Testis (tissue), 5 donors: ENCODE data around the gene NUP155. TPM values are rescaled to one million over a fixed set of nuclear protein-coding genes. Genes with fewer than 3 reads are reported as not detected.
"Not testable (repeated sequence)": the region's sequence is repeated elsewhere in the genome, so short reads cannot be mapped to it uniquely, and the experiment has no call there.

ENCODE experiments used
- DNase-seq: peaks from one replicate; pipeline ENCODE4 v3.0.0-alpha.2; 2019
- H3K27ac ChIP-seq, 2 donors: fragments of 200-600 bp; sonication (generic); one replicate each; pipeline ENCODE4 v1.5.1; 2019
- H3K27me3 ChIP-seq: fragments of 200-600 bp; sonication (generic); one replicate; pipeline ENCODE4 v1.5.1; 2019
- H3K36me3 ChIP-seq: fragments of 200-600 bp; sonication (generic); one replicate; pipeline ENCODE4 v1.5.1; 2017; ENCODE audit warnings: low read depth; ENCODE audit errors: missing control alignments
- H3K4me1 ChIP-seq: fragments of 200-600 bp; sonication (generic); one replicate; pipeline ENCODE4 v1.5.1; 2019
- H3K4me3 ChIP-seq, 2 donors: fragments of 200-600 bp; sonication (generic); one replicate each; pipeline ENCODE4 v1.5.1; 2017 to 2019
- H3K9me3 ChIP-seq: fragments of 200-600 bp; sonication (generic); one replicate; pipeline ENCODE4 v1.5.1; 2017
- POLR2A ChIP-seq: fragments of 450-650 bp; IDR thresholded peaks from one replicate; pipeline ENCODE4 v1.6.1; 2017; ENCODE audit warnings: antibody characterized with exemption, mild to moderate bottlenecking, moderate library complexity
- WGBS, 2 donors: methylation state at CpG; one replicate each; pipeline ENCODE4 v1.1.5; 2018; 5-methylcytosine and 5-hydroxymethylcytosine counted together
- intact Hi-C: fragments of 100-400 bp; cut with DNase I; formaldehyde crosslinking; loops from one replicate; pipeline ENCODE4 v1.15.1; 2023; ENCODE audit warnings: low total_unique reads
- long read RNA-seq, 2 donors: transcript quantifications; one replicate each; lab custom pipeline, GENCODE V29; 2026
- polyA plus RNA-seq: library from polyadenylated mRNA; stranded (reverse); fragments of 350-450 nt; fragmentation: Illumina TruSeq; extraction: RNeasy Lipid Tissue Mini Kit (QIAGEN cat#74804); gene quantifications from one replicate; pipeline ENCODE4 v1.2.3, GENCODE V29; 2014; ENCODE audit warnings: low read depth, low replicate concordance; ENCODE audit not compliant: insufficient read depth
- total RNA-seq, 2 donors: library from RNA; depleted of rRNA; stranded (reverse); fragments of >200 nt; gene quantifications; one replicate each; pipeline ENCODE4 v1.2.3, GENCODE V29; 2016
- TF ChIP-seq, protein P1 (sequence below), 3 experiments: fragments of 450-650 bp in 2 of 3; fragments of 200-600 bp in 1 of 3; sonication (generic) in 1 of 3; IDR thresholded peaks; one replicate each; pipeline ENCODE4 v1.5.1; 2016 to 2019; ENCODE audit warnings: antibody characterized with exemption in 3 of 3, mild to moderate bottlenecking in 2 of 3, moderate library complexity in 1 of 3

NUP155 gene
- total RNA-seq = 100 to 1,000 TPM in 1 of 2 donors, 10 to 100 TPM in 1; 67.6 to 104 TPM
- polyA plus RNA-seq = 213 TPM
- long read RNA-seq, donor 1, full-length matches to known transcripts = 2 of 2 reads
- long read RNA-seq, donor 1, partial matches to known transcripts = 0 of 2 reads
- long read RNA-seq, donor 1, other reads (novel, unspliced or antisense) = 0 of 2 reads
- long read RNA-seq, donor 2, partial matches to known transcripts = 14 of 14 reads
- long read RNA-seq, donor 2, other reads (novel, unspliced or antisense) = 0 of 14 reads

DNA sequence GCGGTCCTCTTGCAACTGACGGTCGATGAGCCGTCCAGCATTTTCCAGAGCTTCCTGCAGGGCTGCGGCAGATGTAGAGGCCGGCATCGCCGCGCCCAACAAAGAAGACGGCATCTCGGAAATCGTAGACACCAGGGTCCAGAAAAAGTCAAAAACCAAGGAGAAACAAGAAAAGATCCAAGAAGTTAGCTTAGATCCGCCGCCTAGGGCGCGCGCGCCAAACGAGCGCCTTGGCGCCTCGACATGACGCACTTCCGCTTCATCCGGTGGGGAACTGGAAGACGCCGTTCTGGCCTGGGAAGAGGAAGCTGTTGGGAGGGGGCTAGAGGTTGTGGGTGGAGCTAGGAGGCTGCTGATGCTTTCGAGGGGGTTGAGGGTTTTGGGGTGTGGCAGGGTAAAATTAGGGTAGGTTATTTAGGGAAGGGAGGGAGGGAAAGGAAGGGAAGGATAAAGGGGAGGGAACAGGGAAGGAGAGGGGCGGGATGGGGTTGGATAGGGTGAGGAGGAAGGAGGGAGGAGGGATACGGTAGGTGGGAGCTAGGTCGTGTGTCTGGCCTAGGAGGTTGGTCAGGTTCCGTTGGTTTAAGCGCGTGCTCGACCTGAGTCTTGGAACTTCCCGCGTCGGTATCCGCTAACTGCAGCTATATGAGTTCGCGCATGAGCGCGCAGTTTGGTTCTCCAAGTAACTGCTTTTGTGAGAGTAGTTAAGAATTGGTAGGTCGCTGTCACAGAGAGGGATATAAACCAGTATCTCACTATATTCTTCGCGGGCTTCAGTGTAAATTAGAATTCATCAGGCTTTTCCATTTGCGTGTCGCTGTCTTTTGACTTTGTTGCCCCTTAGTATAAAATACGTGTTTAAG is at the start of gene NUP155:
Gene NUP155, minus strand, starts transcription at position 243 of the 863 bp plus-strand sequence. Its CDS starts 129 bp downstream, at position 114.
- 0 to 1% methylated on average over 45 to 49 of the region's 49 CpGs for WGBS, 2 donors
- Histone ChIP-seq H3K27ac (peak within 1 kb of the TSS; percentile 79 to 88), H3K36me3 (no peaks in the 10 kb centered on the region), H3K4me3 (peak within 1 kb of the TSS; percentile 66 to 89), H3K27me3 (no peaks in the 10 kb centered on the region), H3K4me1 (peaks cover 15% of the 10 kb centered on the region), H3K9me3 (no peaks in the 10 kb centered on the region)
- TF ChIP-seq, protein P1, sequence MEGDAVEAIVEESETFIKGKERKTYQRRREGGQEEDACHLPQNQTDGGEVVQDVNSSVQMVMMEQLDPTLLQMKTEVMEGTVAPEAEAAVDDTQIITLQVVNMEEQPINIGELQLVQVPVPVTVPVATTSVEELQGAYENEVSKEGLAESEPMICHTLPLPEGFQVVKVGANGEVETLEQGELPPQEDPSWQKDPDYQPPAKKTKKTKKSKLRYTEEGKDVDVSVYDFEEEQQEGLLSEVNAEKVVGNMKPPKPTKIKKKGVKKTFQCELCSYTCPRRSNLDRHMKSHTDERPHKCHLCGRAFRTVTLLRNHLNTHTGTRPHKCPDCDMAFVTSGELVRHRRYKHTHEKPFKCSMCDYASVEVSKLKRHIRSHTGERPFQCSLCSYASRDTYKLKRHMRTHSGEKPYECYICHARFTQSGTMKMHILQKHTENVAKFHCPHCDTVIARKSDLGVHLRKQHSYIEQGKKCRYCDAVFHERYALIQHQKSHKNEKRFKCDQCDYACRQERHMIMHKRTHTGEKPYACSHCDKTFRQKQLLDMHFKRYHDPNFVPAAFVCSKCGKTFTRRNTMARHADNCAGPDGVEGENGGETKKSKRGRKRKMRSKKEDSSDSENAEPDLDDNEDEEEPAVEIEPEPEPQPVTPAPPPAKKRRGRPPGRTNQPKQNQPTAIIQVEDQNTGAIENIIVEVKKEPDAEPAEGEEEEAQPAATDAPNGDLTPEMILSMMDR (IDR thresholded peaks at IDR 0.05) = peak in 1 of 3 experiments; percentile 35
- TF ChIP-seq POLR2A = no peak
- intact Hi-C loops = no loop called here
- peak; percentile 97 for DNase-seq

DNA sequence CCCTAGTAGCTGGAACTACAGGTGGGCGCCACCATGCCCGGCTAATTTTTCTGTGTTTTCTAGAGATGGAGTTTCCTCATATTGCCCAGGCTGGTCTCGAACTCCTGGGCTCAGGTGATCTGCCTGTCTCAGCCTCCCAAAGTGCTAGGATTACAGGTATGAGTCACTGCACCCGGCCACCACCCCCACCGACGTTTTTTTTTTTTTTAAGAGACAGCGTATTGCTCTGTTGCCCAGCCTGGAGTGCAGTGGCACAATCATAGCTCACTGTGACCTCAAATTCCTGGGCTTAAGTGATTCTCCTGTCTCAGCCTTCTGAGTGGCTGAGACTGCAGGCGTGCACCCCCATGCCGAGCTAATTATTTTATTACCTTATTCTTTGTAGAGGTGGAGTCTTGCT is 46.4 kb upstream of the NUP155 start:
- Histone ChIP-seq H3K27me3 (no peaks in the 10 kb centered on the region), H3K9me3 (no peaks in the 10 kb centered on the region), H3K4me1 (no peaks in the 10 kb centered on the region), H3K4me3 (no peak overlapping the region), H3K27ac (no peak overlapping the region), H3K36me3 (no peaks in the 10 kb centered on the region)
- TF ChIP-seq POLR2A = no peak
- TF ChIP-seq, protein P1 (IDR thresholded peaks at IDR 0.05) = no peak
- DNase-seq = no peak
- intact Hi-C loops = no loop called here
- 95 to 96% methylated on average over 9 of the region's 9 CpGs for WGBS, 2 donors

DNA sequence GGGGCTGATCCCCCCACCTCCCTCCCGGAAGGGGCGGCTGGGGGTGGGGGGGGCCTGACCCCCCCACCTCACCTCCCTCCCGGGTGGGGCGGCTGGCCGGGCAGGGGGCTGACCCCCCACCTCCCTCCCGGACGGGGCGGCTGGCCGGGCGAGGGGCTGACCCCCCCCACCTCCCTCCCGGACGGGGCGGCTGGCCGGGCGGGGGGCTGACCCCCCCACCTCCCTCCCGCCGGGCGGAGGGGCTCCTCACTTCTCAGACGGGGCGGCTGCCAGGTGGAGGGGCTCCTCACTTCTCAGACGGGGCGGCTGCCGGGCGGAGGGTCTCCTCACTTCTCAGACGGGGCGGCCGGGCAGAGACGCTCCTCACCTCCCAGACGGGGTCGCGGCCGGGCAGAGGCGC is 44.5 kb upstream of the NUP155 start:
- no CpG with 5 or more reads among the region's 33 CpGs for WGBS, 2 donors
- H3K4me3 ChIP-seq, H3K27me3 ChIP-seq, H3K36me3 ChIP-seq, H3K27ac ChIP-seq, H3K4me1 ChIP-seq, H3K9me3 ChIP-seq, DNase-seq, intact Hi-C loops: not testable (repeated sequence)

DNA sequence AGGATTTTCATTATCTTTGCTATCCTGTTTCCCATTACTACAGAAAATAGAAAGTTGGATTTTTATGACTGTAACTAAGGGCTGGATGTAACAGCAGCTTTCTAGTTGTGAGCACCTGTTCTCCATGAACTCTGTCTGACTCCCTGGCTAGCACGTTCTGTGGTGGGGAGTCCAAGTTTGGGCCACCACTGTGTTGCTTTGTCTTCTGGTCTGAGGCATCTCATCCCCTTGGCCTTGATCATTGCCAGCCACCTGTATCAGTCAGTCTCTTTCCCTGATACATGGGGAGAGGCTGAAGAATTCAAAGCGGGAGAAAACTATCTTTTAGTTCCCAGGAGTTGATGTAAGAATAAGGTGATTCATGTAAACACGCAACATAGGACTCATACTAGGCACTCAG is 41.6 kb upstream of the NUP155 start:
- DNase-seq = no peak
- Histone ChIP-seq H3K27me3 (no peaks in the 10 kb centered on the region), H3K36me3 (no peaks in the 10 kb centered on the region), H3K9me3 (no peaks in the 10 kb centered on the region), H3K4me1 (no peaks in the 10 kb centered on the region), H3K4me3 (no peak overlapping the region), H3K27ac (no peak overlapping the region)
- TF ChIP-seq, protein P1 (IDR thresholded peaks at IDR 0.05) = no peak
- TF ChIP-seq POLR2A = no peak
- WGBS, 2 donors = 70 to 78% methylated on average over 3 of the region's 3 CpGs
- intact Hi-C loops = no loop called here

DNA sequence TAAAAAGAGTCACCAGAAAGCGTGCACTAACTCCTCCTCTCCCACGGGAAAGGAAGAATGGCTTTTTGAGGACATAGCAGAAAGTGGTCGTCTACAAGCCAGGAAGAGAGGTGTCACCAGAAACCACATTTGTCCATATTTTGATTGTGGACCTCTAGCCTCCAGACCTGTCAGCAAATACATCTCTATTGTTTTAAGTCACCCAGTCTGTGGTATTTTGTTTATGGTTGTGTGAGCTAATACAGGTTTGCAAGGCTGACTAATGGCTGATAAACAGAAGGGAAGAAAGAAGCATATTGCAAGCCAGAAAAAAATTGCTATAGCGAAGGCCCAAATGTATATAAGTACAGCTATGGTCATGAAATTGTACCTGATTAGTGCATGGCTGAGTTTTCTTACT is 29.6 kb upstream of the NUP155 start:
- H3K36me3 ChIP-seq = no peaks in the 10 kb centered on the region
- H3K4me1 ChIP-seq = no peaks in the 10 kb centered on the region
- H3K27ac ChIP-seq = no peak overlapping the region
- 87 to 91% methylated on average over 4 of the region's 4 CpGs for WGBS, 2 donors
- TF ChIP-seq POLR2A = no peak
- TF ChIP-seq, protein P1 (IDR thresholded peaks at IDR 0.05) = no peak
- no peak for DNase-seq
- no peaks in the 10 kb centered on the region for H3K9me3 ChIP-seq
- no peaks in the 10 kb centered on the region for H3K27me3 ChIP-seq
- no peak overlapping the region for H3K4me3 ChIP-seq
- intact Hi-C loops = no loop called here
